ENCODE data around the gene MSRB1. TPM values are rescaled to one million over a fixed set of nuclear protein-coding genes. Genes with fewer than 3 reads are reported as not detected.
A peak's percentile ranks its signal among the peaks of the same experiment; 100 is the strongest.
"Not testable (repeated sequence)": the region's sequence is repeated elsewhere in the genome, so short reads cannot be mapped to it uniquely, and the experiment has no call there.

Gene MSRB1
- polyA plus RNA-seq, 2 donors, result 25.9 to 52.7 TPM

DNA sequence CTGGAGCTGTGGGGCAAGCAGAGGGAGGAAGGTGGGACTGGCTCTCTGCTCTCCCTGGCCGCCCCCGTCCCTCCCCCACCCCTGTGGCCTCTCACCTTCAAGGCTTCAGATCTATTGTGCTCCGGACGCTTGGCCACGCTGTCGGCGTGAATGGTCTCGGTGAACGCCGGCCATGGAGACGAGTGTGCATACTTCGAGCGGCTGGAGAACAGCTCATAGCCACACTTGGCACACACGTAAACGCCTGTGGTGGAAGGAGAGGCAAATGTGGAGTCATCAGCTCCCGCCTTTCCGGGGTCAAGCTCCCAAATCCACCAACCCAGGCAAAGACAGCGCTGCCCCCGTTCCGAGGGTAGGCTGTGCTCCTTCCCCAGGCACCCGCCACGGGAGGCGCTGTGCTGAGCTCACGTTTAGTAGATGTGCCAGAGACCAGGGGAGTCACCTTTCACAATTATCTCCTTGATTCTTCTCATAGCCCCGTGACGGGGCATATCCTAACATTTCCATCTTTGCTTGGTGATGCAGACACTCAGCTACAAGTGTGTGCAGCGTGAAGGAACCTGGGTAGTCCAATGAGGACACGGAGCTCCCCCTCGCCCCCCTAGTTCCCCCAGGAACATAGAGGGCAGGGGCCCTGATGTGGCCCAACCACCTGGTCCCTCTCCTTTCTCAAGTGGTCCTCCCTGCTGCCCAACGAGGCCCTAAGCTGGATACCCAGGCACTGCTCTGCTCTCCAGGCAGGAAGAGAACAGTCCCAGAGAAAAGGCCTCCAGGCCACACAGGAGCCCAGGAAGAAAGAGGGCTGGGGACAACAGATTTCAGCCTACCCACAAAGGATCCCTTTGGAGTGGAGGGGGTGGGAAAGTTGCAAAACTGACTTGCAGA, 1.6 kb downstream of the MSRB1 start:
- Histone ChIP-seq H3K9me3 (ENCODE audit: control insufficient read depth in 2 of 2, insufficient read depth in 1 of 2, low read depth in 1 of 2, low read length in 1 of 2) (no peaks in the 10 kb centered on the region), H3K4me3 (ENCODE audit: low read depth in 1 of 2, low read length in 2 of 2) (peak overlapping the region in 1 of 2 donors; percentile 87), H3K4me1 (ENCODE audit: control insufficient read depth in 2 of 2, insufficient read depth in 2 of 2, low read length in 1 of 2) (peaks cover 0 to 2% of the 10 kb centered on the region in 2 donors), H3K36me3 (ENCODE audit: control insufficient read depth in 2 of 2, insufficient read depth in 2 of 2, low read length in 1 of 2) (peaks cover 0 to 28% of the 10 kb centered on the region in 2 donors), H3K27me3 (ENCODE audit: control insufficient read depth in 1 of 2, insufficient read depth in 2 of 2, low read length in 2 of 2) (no peaks in the 10 kb centered on the region), H3K27ac (ENCODE audit: low read depth in 2 of 2, low read length in 1 of 2) (peak overlapping the region; percentile 83 to 94)
- 65 to 86% methylated on average over 30 of the region's 30 CpGs for WGBS, 2 donors

DNA sequence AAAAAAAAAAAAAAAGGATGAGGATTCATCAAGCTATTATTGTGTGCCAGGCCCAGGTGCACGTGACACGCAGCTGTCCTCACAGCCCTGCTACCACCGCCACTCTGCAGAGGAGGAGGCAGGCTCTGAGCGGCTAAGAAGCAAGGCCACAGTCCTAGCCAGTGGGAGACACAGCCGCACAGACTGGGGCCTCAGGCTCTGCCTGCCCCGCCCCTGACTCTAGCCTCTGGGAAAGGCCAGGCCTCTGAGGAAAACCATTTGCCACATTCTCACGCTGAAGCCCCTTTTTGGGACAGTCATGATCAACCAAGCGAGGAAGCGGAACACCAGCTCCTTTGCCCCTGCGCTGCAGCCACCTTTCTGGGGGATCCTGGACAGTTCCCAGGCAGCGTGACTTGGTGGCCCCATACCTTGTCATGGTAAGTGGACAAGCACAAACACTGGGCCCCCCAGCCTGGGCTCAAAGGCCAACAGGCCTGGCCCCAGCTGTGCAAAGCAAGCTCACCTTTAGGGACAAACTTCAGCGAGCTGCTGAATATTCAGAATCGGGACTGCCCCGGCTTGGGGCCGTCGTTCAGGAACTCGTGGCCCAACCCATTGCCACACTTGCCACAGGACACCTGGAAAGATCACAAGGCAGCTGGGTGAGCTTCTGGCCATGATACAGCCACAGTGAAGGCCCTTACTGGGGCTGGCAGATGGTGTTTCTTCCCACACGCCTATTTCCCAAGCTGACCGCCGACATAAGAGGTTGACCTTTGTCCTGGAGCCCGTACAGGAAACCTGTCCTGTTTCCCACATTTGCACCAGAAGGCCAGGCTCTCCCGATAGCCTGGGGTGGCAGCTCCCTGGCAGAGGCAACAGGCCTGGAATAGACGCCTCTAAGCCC, 2.5 kb downstream of the MSRB1 start:
- Histone ChIP-seq H3K27me3 (ENCODE audit: control insufficient read depth in 1 of 2, insufficient read depth in 2 of 2, low read length in 2 of 2) (no peaks in the 10 kb centered on the region), H3K36me3 (ENCODE audit: control insufficient read depth in 2 of 2, insufficient read depth in 2 of 2, low read length in 1 of 2) (peaks cover 0 to 28% of the 10 kb centered on the region in 2 donors), H3K27ac (ENCODE audit: low read depth in 2 of 2, low read length in 1 of 2) (no peak overlapping the region), H3K4me3 (ENCODE audit: low read depth in 1 of 2, low read length in 2 of 2) (no peak overlapping the region), H3K9me3 (ENCODE audit: control insufficient read depth in 2 of 2, insufficient read depth in 1 of 2, low read depth in 1 of 2, low read length in 1 of 2) (no peaks in the 10 kb centered on the region), H3K4me1 (ENCODE audit: control insufficient read depth in 2 of 2, insufficient read depth in 2 of 2, low read length in 1 of 2) (peaks cover 0 to 2% of the 10 kb centered on the region in 2 donors)
- WGBS, 2 donors, result 72 to 87% methylated on average over 22 to 23 of the region's 23 CpGs

- not testable (repeated sequence) for H3K9me3 ChIP-seq (ENCODE audit: control insufficient read depth in 2 of 2, insufficient read depth in 1 of 2, low read depth in 1 of 2, low read length in 1 of 2); H3K27me3 ChIP-seq (ENCODE audit: control insufficient read depth in 1 of 2, insufficient read depth in 2 of 2, low read length in 2 of 2); H3K27ac ChIP-seq (ENCODE audit: low read depth in 2 of 2, low read length in 1 of 2); H3K4me3 ChIP-seq (ENCODE audit: low read depth in 1 of 2, low read length in 2 of 2); H3K4me1 ChIP-seq (ENCODE audit: control insufficient read depth in 2 of 2, insufficient read depth in 2 of 2, low read length in 1 of 2)
- WGBS, 2 donors, result 81 to 94% methylated on average over 8 of the region's 8 CpGs
- peaks cover 0 to 28% of the 10 kb centered on the region in 2 donors for H3K36me3 ChIP-seq (ENCODE audit: control insufficient read depth in 2 of 2, insufficient read depth in 2 of 2, low read length in 1 of 2)
Observed at GRCh38 chr16:1939833-1940232, 3.2 kb downstream of the MSRB1 start.

DNA sequence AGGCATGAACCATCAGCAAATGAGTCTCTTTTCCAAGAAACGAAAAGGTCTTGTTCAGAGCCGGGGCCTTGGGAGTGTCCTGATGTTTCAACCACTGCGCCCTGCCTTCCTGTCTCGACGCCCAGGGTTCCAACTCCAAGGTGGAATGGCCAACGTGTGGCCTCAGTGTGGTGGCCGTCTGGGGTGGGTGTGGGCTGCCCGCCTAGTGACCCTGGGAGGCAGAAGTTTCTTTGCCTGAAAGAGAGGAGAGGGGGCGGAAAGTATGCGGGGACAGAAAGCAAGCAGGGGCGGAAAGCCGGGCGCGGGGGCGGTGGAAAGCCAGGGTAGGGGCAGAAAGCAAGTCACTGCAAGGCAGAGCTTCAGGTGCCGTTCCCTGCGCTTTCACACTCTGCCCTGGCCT, 4.1 kb downstream of the MSRB1 start:
- Histone ChIP-seq H3K36me3 (ENCODE audit: control insufficient read depth in 2 of 2, insufficient read depth in 2 of 2, low read length in 1 of 2) (peaks cover 0 to 28% of the 10 kb centered on the region in 2 donors), H3K9me3 (ENCODE audit: control insufficient read depth in 2 of 2, insufficient read depth in 1 of 2, low read depth in 1 of 2, low read length in 1 of 2) (no peaks in the 10 kb centered on the region), H3K27me3 (ENCODE audit: control insufficient read depth in 1 of 2, insufficient read depth in 2 of 2, low read length in 2 of 2) (no peaks in the 10 kb centered on the region), H3K4me1 (ENCODE audit: control insufficient read depth in 2 of 2, insufficient read depth in 2 of 2, low read length in 1 of 2) (peaks cover 0 to 2% of the 10 kb centered on the region in 2 donors), H3K27ac (ENCODE audit: low read depth in 2 of 2, low read length in 1 of 2) (no peak overlapping the region), H3K4me3 (ENCODE audit: low read depth in 1 of 2, low read length in 2 of 2) (no peak overlapping the region)
- 88% methylated on average over 17 of the region's 17 CpGs for WGBS, 2 donors

DNA sequence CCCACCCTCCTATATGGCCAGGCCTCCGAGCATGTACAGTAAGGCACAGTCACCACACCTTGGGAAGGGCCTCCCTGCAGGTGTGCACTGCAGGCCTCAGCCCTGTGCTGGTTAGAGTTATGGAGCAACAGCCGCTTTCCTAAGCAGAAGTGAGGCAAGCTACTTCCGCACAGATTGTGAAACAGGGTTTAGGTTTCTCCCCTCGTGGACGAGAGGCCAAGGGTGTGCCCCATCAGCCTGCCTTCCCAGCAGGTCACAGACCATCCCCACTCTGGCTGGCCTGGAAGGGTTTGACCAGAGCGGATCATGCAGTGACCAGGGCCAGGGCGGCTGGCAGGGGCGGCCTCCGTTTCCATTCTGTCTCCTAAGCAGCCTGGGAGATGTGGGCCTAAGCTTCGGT, 4.7 kb downstream of the MSRB1 start:
- no peak overlapping the region for H3K4me3 ChIP-seq (ENCODE audit: low read depth in 1 of 2, low read length in 2 of 2)
- H3K4me1 ChIP-seq (ENCODE audit: control insufficient read depth in 2 of 2, insufficient read depth in 2 of 2, low read length in 1 of 2), result peaks cover 0 to 2% of the 10 kb centered on the region in 2 donors
- H3K27me3 ChIP-seq (ENCODE audit: control insufficient read depth in 1 of 2, insufficient read depth in 2 of 2, low read length in 2 of 2), result no peaks in the 10 kb centered on the region
- no peak overlapping the region for H3K27ac ChIP-seq (ENCODE audit: low read depth in 2 of 2, low read length in 1 of 2)
- 90 to 93% methylated on average over 10 of the region's 10 CpGs for WGBS, 2 donors
- no peaks in the 10 kb centered on the region for H3K9me3 ChIP-seq (ENCODE audit: control insufficient read depth in 2 of 2, insufficient read depth in 1 of 2, low read depth in 1 of 2, low read length in 1 of 2)
- H3K36me3 ChIP-seq (ENCODE audit: control insufficient read depth in 2 of 2, insufficient read depth in 2 of 2, low read length in 1 of 2), result peaks cover 0 to 28% of the 10 kb centered on the region in 2 donors

GRCh38 chr16:1936945-1937479, 6.0 kb downstream of the MSRB1 start:
- no peaks in the 10 kb centered on the region for H3K9me3 ChIP-seq (ENCODE audit: control insufficient read depth in 2 of 2, insufficient read depth in 1 of 2, low read depth in 1 of 2, low read length in 1 of 2)
- H3K4me3 ChIP-seq (ENCODE audit: low read depth in 1 of 2, low read length in 2 of 2), result no peak overlapping the region
- no peaks in the 10 kb centered on the region for H3K27me3 ChIP-seq (ENCODE audit: control insufficient read depth in 1 of 2, insufficient read depth in 2 of 2, low read length in 2 of 2)
- WGBS, 2 donors, result 88 to 91% methylated on average over 11 of the region's 11 CpGs
- H3K36me3 ChIP-seq (ENCODE audit: control insufficient read depth in 2 of 2, insufficient read depth in 2 of 2, low read length in 1 of 2), result peaks cover 0 to 28% of the 10 kb centered on the region in 2 donors
- no peak overlapping the region for H3K27ac ChIP-seq (ENCODE audit: low read depth in 2 of 2, low read length in 1 of 2)
- peaks cover 2% of the 10 kb centered on the region in 2 donors for H3K4me1 ChIP-seq (ENCODE audit: control insufficient read depth in 2 of 2, insufficient read depth in 2 of 2, low read length in 1 of 2)

- H3K9me3 ChIP-seq (ENCODE audit: control insufficient read depth in 2 of 2, insufficient read depth in 1 of 2, low read depth in 1 of 2, low read length in 1 of 2), result no peaks in the 10 kb centered on the region
- peaks cover 0 to 9% of the 10 kb centered on the region in 2 donors for H3K36me3 ChIP-seq (ENCODE audit: control insufficient read depth in 2 of 2, insufficient read depth in 2 of 2, low read length in 1 of 2)
- 68% methylated on average over 22 to 23 of the region's 23 CpGs for WGBS, 2 donors
Observed at GRCh38 chr16:1933097-1933661, 9.8 kb downstream of the MSRB1 start.

DNA sequence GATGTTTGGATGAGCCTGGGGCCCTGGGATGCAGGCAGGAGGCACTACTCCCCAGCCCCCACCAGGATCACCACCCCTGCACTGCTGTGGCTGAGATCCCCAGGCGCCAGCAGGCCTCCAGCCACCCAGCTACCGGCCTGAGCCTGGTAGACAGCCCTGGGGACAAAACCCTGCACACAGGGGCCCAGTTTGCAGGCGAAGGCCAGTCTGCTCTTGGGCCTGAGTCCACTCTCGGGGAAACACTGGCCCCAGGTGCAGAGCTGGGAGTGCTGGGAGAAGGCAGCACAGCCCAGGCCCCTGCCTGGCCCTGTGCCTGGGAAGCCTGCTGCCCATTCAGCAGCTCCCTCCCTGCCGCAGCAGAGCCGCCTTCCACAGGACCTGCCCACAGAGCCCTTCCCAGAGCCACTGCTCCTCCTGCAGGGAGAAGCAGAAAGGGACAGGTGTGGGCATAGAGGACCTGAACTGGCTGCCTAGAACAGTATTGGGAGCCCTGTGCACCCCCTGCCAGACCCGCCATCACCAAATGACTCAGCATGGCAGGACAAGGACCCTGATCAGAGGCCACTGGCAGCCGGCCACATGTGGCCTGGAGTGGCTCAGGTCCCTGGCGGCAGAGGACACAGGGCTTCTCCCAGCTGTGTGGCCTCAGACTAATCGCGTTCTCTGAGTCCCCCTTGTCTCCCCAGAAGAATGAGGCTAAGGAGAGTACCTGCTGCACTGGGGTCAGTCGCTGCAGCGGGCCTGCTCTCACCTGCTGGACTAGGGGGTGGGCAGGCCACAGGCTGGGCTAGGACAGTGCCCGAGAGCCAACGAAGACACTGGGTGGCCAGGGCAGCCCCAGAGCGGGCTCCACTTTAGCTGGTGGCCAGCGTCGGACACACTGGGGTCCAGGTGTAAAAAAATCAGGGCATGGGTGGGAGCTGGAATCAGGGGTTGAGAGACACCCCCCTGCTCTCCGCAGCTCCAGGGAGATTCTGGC, 10.7 kb downstream of the MSRB1 start:
- Histone ChIP-seq H3K9me3 (ENCODE audit: control insufficient read depth in 2 of 2, insufficient read depth in 1 of 2, low read depth in 1 of 2, low read length in 1 of 2) (no peaks in the 10 kb centered on the region), H3K4me3 (ENCODE audit: low read depth in 1 of 2, low read length in 2 of 2) (no peak overlapping the region), H3K4me1 (ENCODE audit: control insufficient read depth in 2 of 2, insufficient read depth in 2 of 2, low read length in 1 of 2) (peaks cover 0 to 8% of the 10 kb centered on the region in 2 donors), H3K27me3 (ENCODE audit: control insufficient read depth in 1 of 2, insufficient read depth in 2 of 2, low read length in 2 of 2) (no peaks in the 10 kb centered on the region), H3K27ac (ENCODE audit: low read depth in 2 of 2, low read length in 1 of 2) (no peak overlapping the region), H3K36me3 (ENCODE audit: control insufficient read depth in 2 of 2, insufficient read depth in 2 of 2, low read length in 1 of 2) (peaks cover 0 to 5% of the 10 kb centered on the region in 2 donors)
- 66 to 73% methylated on average over 19 of the region's 19 CpGs for WGBS, 2 donors

More at GRCh38 chr16:1933097-1933661, 9.8 kb downstream of the MSRB1 start:
- H3K27me3 ChIP-seq (ENCODE audit: control insufficient read depth in 1 of 2, insufficient read depth in 2 of 2, low read length in 2 of 2), result no peaks in the 10 kb centered on the region
- peaks cover 0 to 8% of the 10 kb centered on the region in 2 donors for H3K4me1 ChIP-seq (ENCODE audit: control insufficient read depth in 2 of 2, insufficient read depth in 2 of 2, low read length in 1 of 2)
- no peak overlapping the region for H3K27ac ChIP-seq (ENCODE audit: low read depth in 2 of 2, low read length in 1 of 2)
- H3K4me3 ChIP-seq (ENCODE audit: low read depth in 1 of 2, low read length in 2 of 2), result no peak overlapping the region

All from esophagus (tissue), 2 donors.